Activated naive CD4-positive, alpha-beta T cell treated with anti-CD3 and anti-CD28 coated beads for 36 hours (primary cell): ENCODE results near the gene TMCO6. TPM values are rescaled to one million over a fixed set of nuclear protein-coding genes. Genes with fewer than 3 reads are reported as not detected.
"Not testable (repeated sequence)": the region's sequence is repeated elsewhere in the genome, so short reads cannot be mapped to it uniquely, and the experiment has no call there.

ENCODE experiments used
- CTCF ChIA-PET: fragments of 350-600 bp; sonication (Branson Sonifier 250); formaldehyde crosslinking; loops from one replicate; lab custom pipeline; 2021; ENCODE audit warnings: antibody characterized with exemption; lab: Charles Lee
- DNase-seq: peaks from one replicate; pipeline ENCODE4 v3.0.0-alpha.2; 2020
- H3K27ac Mint-ChIP-seq: one replicate; pipeline ENCODE4 v1.8.0; 2021; ENCODE audit warnings: mild to moderate bottlenecking, mixed read lengths
- H3K27me3 Mint-ChIP-seq: one replicate; pipeline ENCODE4 v1.8.0; 2021; ENCODE audit warnings: low read depth, mixed read lengths
- H3K36me3 Mint-ChIP-seq: one replicate; pipeline ENCODE4 v1.8.0; 2021; ENCODE audit warnings: low read depth, mixed read lengths
- H3K4me1 Mint-ChIP-seq: one replicate; pipeline ENCODE4 v1.8.0; 2021; ENCODE audit warnings: low read depth, mixed read lengths
- H3K4me3 Mint-ChIP-seq: one replicate; pipeline ENCODE4 v1.8.0; 2021; ENCODE audit warnings: mild to moderate bottlenecking, moderate library complexity, mixed read lengths
- H3K9me3 Mint-ChIP-seq: one replicate; pipeline ENCODE4 v1.8.0; 2021; ENCODE audit warnings: mixed read lengths
- intact Hi-C: fragments of 100-400 bp; cut with micrococcal nuclease; formaldehyde crosslinking; loops from one replicate; pipeline ENCODE4 v1.15.1; 2023
- total RNA-seq, 2 experiments: library from RNA; stranded (reverse); gene quantifications; one replicate each; pipeline ENCODE4 v1.2.3, GENCODE V29; 2021

TMCO6 gene
- total RNA-seq, 2 experiments from 2014 or later: 29.0 to 29.5 TPM

DNA sequence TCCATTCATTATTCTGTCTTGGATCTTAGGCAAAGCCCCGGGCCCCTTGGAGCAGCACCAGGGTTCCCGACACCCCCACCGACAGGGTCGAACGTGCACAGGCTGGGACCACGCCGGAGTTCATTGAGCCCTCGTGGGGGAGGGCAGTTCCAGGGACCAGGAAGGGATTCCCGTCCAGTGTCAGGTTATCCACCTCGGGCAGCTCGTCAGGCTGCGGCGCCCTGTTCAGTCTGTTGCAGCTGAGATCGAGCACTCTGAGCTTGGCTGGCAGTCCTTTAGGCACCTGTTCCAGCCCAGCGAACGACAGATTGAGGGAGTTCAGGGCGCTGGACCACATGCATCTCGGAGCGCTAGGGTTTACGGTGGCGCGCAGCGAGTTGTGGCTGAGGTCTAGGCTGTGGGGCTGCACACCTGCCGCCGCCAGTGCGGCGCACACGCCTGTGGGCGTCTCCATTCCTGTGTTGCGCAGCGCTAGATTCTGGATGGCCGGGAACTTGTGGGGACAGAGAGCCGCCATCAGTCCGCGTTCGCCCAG is 7.4 kb upstream of the TMCO6 start:
- Mint-ChIP-seq H3K4me3 (peak overlapping the region; percentile 83), H3K27me3 (peaks cover 9% of the 10 kb centered on the region), H3K27ac (no peak overlapping the region), H3K4me1 (peaks cover 27% of the 10 kb centered on the region), H3K36me3 (no peaks in the 10 kb centered on the region), H3K9me3 (no peaks in the 10 kb centered on the region)
- CTCF ChIA-PET: interaction anchor here (1.1 to 1.9 kb wide), 6 partner anchors 10 to 268 kb away, joined by 3 to 5 read pairs (median 4); partner anchors contain the start of genes ANKHD1 and SRA1
- intact Hi-C loops: no loop called here
- DNase-seq: peak; percentile 48

GRCh38 chr5:140632366-140633020 is 6.8 kb upstream of the TMCO6 start:
- DNase-seq: peak; percentile 61
- peaks cover 9% of the 10 kb centered on the region for H3K27me3 Mint-ChIP-seq
- no peak overlapping the region for H3K27ac Mint-ChIP-seq
- peak overlapping the region; percentile 83 for H3K4me3 Mint-ChIP-seq
- no peaks in the 10 kb centered on the region for H3K9me3 Mint-ChIP-seq
- peaks cover 27% of the 10 kb centered on the region for H3K4me1 Mint-ChIP-seq
- intact Hi-C loops: no loop called here
- no peaks in the 10 kb centered on the region for H3K36me3 Mint-ChIP-seq
- CTCF ChIA-PET: interaction anchor here (0.6 to 1.9 kb wide), 8 partner anchors 10 to 278 kb away, joined by 3 to 4 read pairs (median 3); partner anchors contain the start of genes ANKHD1, APBB3 and SRA1

DNA sequence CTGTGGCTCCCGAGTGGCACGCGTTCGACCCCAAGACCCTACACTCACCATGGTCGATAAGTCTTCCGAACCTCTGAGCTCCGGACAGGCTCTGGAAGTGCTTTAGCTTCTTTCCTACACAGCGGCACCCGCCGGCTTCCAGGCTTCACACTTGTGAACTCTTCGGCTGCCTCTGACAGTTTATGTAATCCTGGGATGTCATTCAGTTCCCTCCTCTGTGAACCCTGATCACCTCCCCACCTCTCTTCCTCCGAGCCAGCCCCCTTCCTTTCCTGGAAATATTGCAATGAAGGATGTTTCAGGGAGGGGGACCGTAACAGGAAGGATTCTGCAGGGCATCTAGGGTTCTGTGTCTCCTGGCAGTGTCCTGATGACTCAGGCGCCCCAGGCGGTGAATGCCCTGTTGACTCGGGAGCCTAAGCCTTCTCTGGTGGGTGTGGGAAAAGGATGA is 6.2 kb upstream of the TMCO6 start, which contains the start of gene CD14:
TSS of gene CD14 (minus strand) at position 155 of the 451 bp plus-strand sequence. CDS start at position 51, 104 bp downstream.
- no peaks in the 10 kb centered on the region for H3K9me3 Mint-ChIP-seq
- no peak within 1 kb of the TSS for H3K27ac Mint-ChIP-seq
- H3K4me3 Mint-ChIP-seq: peak within 1 kb of the TSS; percentile 83
- H3K27me3 Mint-ChIP-seq: peaks cover 9% of the 10 kb centered on the region
- no peaks in the 10 kb centered on the region for H3K36me3 Mint-ChIP-seq
- intact Hi-C loops: no loop called here
- H3K4me1 Mint-ChIP-seq: peaks cover 28% of the 10 kb centered on the region
- CTCF ChIA-PET: interaction anchor here (1.0 to 1.9 kb wide), 7 partner anchors 11 to 269 kb away, joined by 3 to 4 read pairs (median 3); partner anchors contain the start of genes ANKHD1, APBB3 and SRA1
- DNase-seq: peak; percentile 36

DNA sequence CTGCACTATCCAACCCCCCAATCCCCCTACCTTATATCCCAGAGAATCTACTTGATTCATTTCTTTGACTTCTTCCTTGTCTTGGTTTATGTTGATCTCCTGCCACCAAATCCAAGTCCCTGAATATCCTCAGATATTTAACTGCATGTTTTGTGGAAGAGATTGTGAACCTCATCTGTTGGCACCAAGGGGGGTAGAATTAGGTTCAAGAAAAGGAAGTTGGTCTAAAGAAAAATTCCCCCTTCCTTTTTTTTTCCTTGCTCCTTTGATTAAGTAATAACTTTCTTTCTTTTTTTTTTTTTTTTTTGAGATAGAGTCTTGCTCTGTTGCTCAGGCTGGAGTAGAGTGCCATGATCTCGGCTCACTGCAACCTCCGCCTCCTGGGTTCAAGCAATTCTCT is 5.8 kb upstream of the TMCO6 start:
- peaks cover 31% of the 10 kb centered on the region for H3K4me1 Mint-ChIP-seq

DNA sequence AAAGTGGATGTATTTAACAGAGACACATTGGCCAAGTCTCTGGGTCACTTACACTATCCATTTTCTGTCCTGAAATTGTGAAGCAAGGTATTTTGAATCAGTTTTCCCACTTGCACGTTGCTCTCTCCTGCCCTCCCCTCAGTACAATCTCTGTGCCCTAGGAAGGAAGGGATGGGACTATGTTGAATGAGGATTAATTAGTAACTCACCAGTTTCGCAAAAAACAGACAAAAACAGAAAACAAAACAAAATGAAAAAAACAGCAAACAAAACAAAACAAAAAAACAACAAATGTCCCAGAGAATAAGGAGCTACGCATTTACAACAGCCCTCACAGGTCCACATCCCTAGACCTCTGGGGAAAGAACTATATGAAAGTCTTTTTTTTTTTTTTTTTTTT is 5.1 kb upstream of the TMCO6 start:
- H3K36me3 Mint-ChIP-seq: no peaks in the 10 kb centered on the region
- no peak overlapping the region for H3K4me3 Mint-ChIP-seq
- no peak overlapping the region for H3K27ac Mint-ChIP-seq
- intact Hi-C loops: no loop called here
- no peak for DNase-seq
- H3K4me1 Mint-ChIP-seq: peaks cover 37% of the 10 kb centered on the region
- H3K9me3 Mint-ChIP-seq: no peaks in the 10 kb centered on the region
- H3K27me3 Mint-ChIP-seq: peaks cover 9% of the 10 kb centered on the region
- CTCF ChIA-PET: interaction anchor here (0.6 to 3.3 kb wide), 13 partner anchors 13 to 271 kb away, joined by 3 to 26 read pairs (median 3); partner anchors contain the start of genes EIF4EBP3, IK and NDUFA2

More for the DNA sequence above, 5.8 kb upstream of the TMCO6 start:
- intact Hi-C loops: no loop called here
- peaks cover 9% of the 10 kb centered on the region for H3K27me3 Mint-ChIP-seq
- H3K4me3 Mint-ChIP-seq: peak overlapping the region; percentile 83
- no peak for DNase-seq
- no peaks in the 10 kb centered on the region for H3K36me3 Mint-ChIP-seq
- CTCF ChIA-PET: interaction anchor here (1.2 to 2.9 kb wide), 4 partner anchors 11 to 232 kb away, joined by 3 to 19 read pairs (median 4); partner anchors contain the start of genes ANKHD1, APBB3, IK and NDUFA2
- H3K9me3 Mint-ChIP-seq: no peaks in the 10 kb centered on the region
- no peak overlapping the region for H3K27ac Mint-ChIP-seq

DNA sequence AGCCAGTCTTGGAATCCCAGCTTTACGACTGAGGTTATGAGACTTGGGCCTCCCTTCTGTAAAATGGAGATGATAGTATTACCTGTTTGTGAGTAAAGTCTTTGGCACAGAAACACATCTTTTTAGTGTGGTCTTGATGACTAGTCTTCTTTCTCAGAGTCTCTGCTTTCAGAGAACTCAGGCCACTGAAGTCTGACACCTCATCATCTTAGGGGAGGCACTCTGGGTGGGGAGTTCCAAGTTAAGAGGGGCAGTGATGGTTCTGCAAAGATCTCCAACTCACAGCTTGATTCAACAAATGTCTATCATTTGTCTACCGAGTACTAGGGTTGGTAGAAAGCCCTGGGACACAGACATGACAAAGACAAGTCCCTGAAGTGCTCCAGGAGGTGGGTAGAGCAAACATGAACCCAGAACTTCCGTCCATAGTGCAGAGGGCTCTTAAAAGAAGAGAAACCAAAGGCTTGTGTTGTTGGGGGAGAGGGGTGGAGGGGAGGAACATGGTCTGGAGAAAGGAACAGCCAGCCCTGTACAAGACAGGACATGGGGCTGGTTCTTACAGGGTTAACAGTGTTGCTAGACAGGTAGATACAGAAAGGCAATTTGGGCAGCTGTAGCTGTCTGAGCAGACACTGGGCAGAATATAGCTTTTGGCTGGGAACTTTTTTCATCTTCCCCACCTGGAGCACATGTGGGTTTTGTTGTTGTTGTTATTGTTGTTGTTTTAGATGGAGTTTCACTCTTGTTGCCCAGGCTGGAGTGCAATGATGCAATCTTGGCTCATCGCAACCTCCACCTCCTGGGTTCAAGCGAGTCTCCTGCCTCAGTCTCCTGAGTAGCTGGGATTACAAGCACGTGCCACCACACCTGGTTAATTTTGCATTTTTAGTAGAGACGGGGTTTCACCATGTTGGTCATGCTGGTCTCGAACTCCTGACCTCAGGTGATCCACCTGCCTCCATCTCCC is 3.7 kb upstream of the TMCO6 start:
- peaks cover 9% of the 10 kb centered on the region for H3K27me3 Mint-ChIP-seq
- H3K4me1 Mint-ChIP-seq: peaks cover 41% of the 10 kb centered on the region
- no peak overlapping the region for H3K4me3 Mint-ChIP-seq
- no peaks in the 10 kb centered on the region for H3K9me3 Mint-ChIP-seq
- peaks cover 6% of the 10 kb centered on the region for H3K36me3 Mint-ChIP-seq
- peak overlapping the region; percentile 53 for H3K27ac Mint-ChIP-seq
- CTCF ChIA-PET: interaction anchor here (0.7 to 3.3 kb wide), 13 partner anchors 10 to 273 kb away, joined by 3 to 26 read pairs (median 4); partner anchors contain the start of genes EIF4EBP3, IK and NDUFA2
- no peak for DNase-seq
- intact Hi-C loops: loop anchor here (1.0 to 5.0 kb wide), 6 partner anchors 101 to 528 kb away; partner anchors contain the start of gene ANKHD1

GRCh38 chr5:140637371-140638100 is 1.7 kb upstream of the TMCO6 start:
- intact Hi-C loops: loop anchor here (2.0 to 5.0 kb wide), 4 partner anchors 53 to 530 kb away; partner anchors contain the start of genes HARS1 and HARS2
- no peaks in the 10 kb centered on the region for H3K9me3 Mint-ChIP-seq
- peak overlapping the region; percentile 92 for H3K27ac Mint-ChIP-seq
- no peaks in the 10 kb centered on the region for H3K27me3 Mint-ChIP-seq
- no peak for DNase-seq
- H3K4me1 Mint-ChIP-seq: peaks cover 47% of the 10 kb centered on the region
- no peak overlapping the region for H3K4me3 Mint-ChIP-seq
- CTCF ChIA-PET: interaction anchor here (1.7 to 3.3 kb wide), 2 partner anchors 264 to 275 kb away, joined by 5 to 26 read pairs; no protein-coding TSS in a partner anchor
- H3K36me3 Mint-ChIP-seq: peaks cover 11% of the 10 kb centered on the region

DNA sequence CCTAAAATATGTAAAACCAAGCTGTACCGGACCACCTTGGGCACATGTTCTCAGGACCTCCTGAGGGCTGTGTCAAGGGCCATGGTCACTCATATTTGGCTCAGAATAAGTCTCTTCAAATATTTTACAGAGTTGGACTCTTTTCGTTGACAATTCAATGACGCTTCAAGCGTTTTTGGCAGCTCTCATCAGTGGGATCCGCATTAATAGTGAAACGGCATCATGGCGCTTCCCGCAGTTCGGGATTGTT is 428 bp upstream of the TMCO6 start:
- H3K9me3 Mint-ChIP-seq: not testable (repeated sequence)

GRCh38 chr5:140641716-140642115 is 2.5 kb downstream of the TMCO6 start:
- intact Hi-C loops: no loop called here
- H3K36me3 Mint-ChIP-seq: peaks cover 22% of the 10 kb centered on the region
- H3K27me3 Mint-ChIP-seq: no peaks in the 10 kb centered on the region
- no peaks in the 10 kb centered on the region for H3K9me3 Mint-ChIP-seq
- no peak for DNase-seq
- no peak overlapping the region for H3K27ac Mint-ChIP-seq
- H3K4me3 Mint-ChIP-seq: no peak overlapping the region
- CTCF ChIA-PET: interaction anchor here (0.6 to 0.8 kb wide), 2 partner anchors 79 to 269 kb away, joined by 3 read pairs; no protein-coding TSS in a partner anchor
- H3K4me1 Mint-ChIP-seq: peaks cover 45% of the 10 kb centered on the region

More for the DNA sequence above, 428 bp upstream of the TMCO6 start:
- H3K27ac Mint-ChIP-seq: peak overlapping the region; percentile 92
- H3K36me3 Mint-ChIP-seq: peaks cover 16% of the 10 kb centered on the region
- H3K4me3 Mint-ChIP-seq: peak overlapping the region; percentile 82
- H3K27me3 Mint-ChIP-seq, DNase-seq: not testable (repeated sequence)
- peaks cover 44% of the 10 kb centered on the region for H3K4me1 Mint-ChIP-seq
- intact Hi-C loops: loop anchor here (1.0 to 5.0 kb wide), 11 partner anchors 8 to 532 kb away; partner anchors contain the start of genes ANKHD1, APBB3, EIF4EBP3 and HARS1
- CTCF ChIA-PET: interaction anchor here (0.6 to 1.7 kb wide), 5 partner anchors 9 to 276 kb away, joined by 3 to 5 read pairs (median 4); partner anchors contain the start of genes EIF4EBP3, IK and NDUFA2

- H3K4me3 Mint-ChIP-seq: no peak overlapping the region
- peaks cover 25% of the 10 kb centered on the region for H3K36me3 Mint-ChIP-seq
- CTCF ChIA-PET: interaction anchor here (0.5 to 1.0 kb wide), 4 partner anchors 14 to 270 kb away, joined by 3 read pairs; partner anchors contain the start of gene EIF4EBP3
- peak overlapping the region; percentile 12 for H3K27ac Mint-ChIP-seq
- H3K9me3 Mint-ChIP-seq: no peaks in the 10 kb centered on the region
- H3K27me3 Mint-ChIP-seq: no peaks in the 10 kb centered on the region
- intact Hi-C loops: no loop called here
- no peak for DNase-seq
- H3K4me1 Mint-ChIP-seq: peaks cover 48% of the 10 kb centered on the region
Measured at GRCh38 chr5:140642718-140643117, 3.5 kb downstream of the TMCO6 start.
